Measurements from ENCODE around the gene CRYZ.

GRCh38 chr1:74681001-74681400 lies 51.8 kb downstream of the CRYZ start:
- no peak for TF ChIP-seq TAF1 (IDR thresholded peaks at IDR 0.05; ENCODE audit: borderline replicate concordance, low read depth, low read length)
- no peak for TF ChIP-seq EZH2phosphoT487 (IDR thresholded peaks at IDR 0.05; ENCODE audit: borderline replicate concordance, low read depth)
- no peak for TF ChIP-seq YY1 (IDR thresholded peaks at IDR 0.05; ENCODE audit: low read depth)
